ENCODE data around the gene ASB1. TPM values are rescaled to one million over a fixed set of nuclear protein-coding genes. Genes with fewer than 3 reads are reported as not detected.
A peak's percentile ranks its signal among the peaks of the same experiment; 100 is the strongest.

ASB1 gene
- total and polyA plus RNA-seq, 2 of the 13 experiments (the other 11 are each of a cell fraction or from before 2014, with no cell fraction given): 48.6 to 49.2 TPM

- TF ChIP-seq MEIS2 (CRISPR knock-in tag; IDR thresholded peaks at IDR 0.05) (peak; percentile 99), SP140L (CRISPR knock-in tag; IDR thresholded peaks at IDR 0.05; ENCODE audit: borderline replicate concordance) (no peak), RELA (CRISPR knock-in tag; IDR thresholded peaks at IDR 0.05) (no peak), ZBTB10 (CRISPR knock-in tag; IDR thresholded peaks at IDR 0.05; ENCODE audit: borderline replicate concordance) (peak; percentile 95), DRAP1 (CRISPR knock-in tag; IDR thresholded peaks at IDR 0.05) (peak; percentile 79; the same call in 1 of the 2 replicates), TFDP1 (CRISPR knock-in tag; IDR thresholded peaks at IDR 0.05; ENCODE audit: borderline replicate concordance) (peak; percentile 86; the same call in 1 of the 2 replicates), MATR3 (CRISPR knock-in tag; IDR thresholded peaks at IDR 0.05) (no peak), HNF1B (CRISPR knock-in tag; IDR thresholded peaks at IDR 0.05) (peak; percentile 100), ZNF800 (CRISPR knock-in tag; IDR thresholded peaks at IDR 0.05) (peak; percentile 91), BORCS8-MEF2B (CRISPR knock-in tag; IDR thresholded peaks at IDR 0.05) (peak; percentile 98), FOXK2 (IDR thresholded peaks at IDR 0.05) (peak; percentile 94), ZNF354B (CRISPR knock-in tag; IDR thresholded peaks at IDR 0.05) (no peak), JUND (CRISPR knock-in tag; IDR thresholded peaks at IDR 0.05) (peak; percentile 66; the same call in 1 of the 2 replicates), ZNF75D (CRISPR knock-in tag; IDR thresholded peaks at IDR 0.05; ENCODE audit: borderline replicate concordance) (no peak), TERF1 (CRISPR knock-in tag; IDR thresholded peaks at IDR 0.05) (no peak), ZNF256 (CRISPR knock-in tag; conservative IDR thresholded peaks at IDR 0.05) (no peak), ZBTB25 (CRISPR knock-in tag; IDR thresholded peaks at IDR 0.05) (peak; percentile 95), ELF1 (CRISPR knock-in tag; IDR thresholded peaks at IDR 0.05) (peak; percentile 82), ZNF678 (CRISPR knock-in tag; IDR thresholded peaks at IDR 0.05) (no peak), NR2F2 (IDR thresholded peaks at IDR 0.05; ENCODE audit: borderline replicate concordance, low read depth) (peak; percentile 81; the same call in 1 of the 2 replicates), ZNF451 (CRISPR knock-in tag; IDR thresholded peaks at IDR 0.05) (peak; percentile 96)
Observed at GRCh38 chr2:238449909-238450417, 23.2 kb downstream of the ASB1 start (continued).

Measured in HepG2 (cell line).